ENCODE data around the gene NECAB3. TPM values are rescaled to one million over a fixed set of nuclear protein-coding genes. Genes with fewer than 3 reads are reported as not detected.

NECAB3 gene
- polyA plus RNA-seq, 3 donors = 11.4 to 15.0 (median 12.5) TPM

DNA sequence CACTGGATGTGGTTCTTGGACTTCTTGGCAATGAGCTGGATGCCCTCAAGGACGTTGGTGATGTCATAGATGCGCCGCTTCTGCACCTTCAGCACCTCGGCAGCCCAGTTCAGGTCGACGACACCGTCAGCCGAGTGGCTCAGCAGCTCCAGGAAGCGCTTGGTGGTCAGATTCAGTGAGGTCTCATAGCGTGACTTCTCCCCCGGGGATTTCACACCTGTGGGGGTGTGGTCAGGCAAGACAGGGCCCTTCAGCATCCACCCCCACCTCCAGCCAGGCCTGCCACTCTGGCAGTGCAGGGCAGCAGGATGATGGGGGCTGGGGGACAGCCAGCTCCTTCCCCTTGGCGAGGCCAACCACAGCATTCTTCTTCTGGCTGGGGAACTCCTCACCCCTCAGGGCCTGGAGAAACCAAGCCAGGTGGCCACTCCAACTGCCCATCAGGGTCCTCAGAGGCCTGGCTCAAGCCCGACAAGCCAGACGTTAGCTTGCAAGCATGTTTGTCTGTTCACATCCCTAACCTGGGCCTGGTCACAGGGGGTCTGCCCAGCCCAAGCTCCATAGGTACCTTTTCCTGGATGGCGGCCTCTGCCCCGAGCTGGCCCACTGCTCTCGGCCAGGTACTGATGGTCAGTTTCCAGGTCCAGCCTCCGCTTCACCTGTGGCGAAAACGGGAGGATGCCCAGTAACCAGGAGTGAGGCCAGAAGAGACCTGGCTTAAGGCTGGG is 5.7 kb upstream of the NECAB3 start:
- DNase-seq (ENCODE audit: low read depth in 3 of 3, low spot score in 2 of 3) = no peak

DNA sequence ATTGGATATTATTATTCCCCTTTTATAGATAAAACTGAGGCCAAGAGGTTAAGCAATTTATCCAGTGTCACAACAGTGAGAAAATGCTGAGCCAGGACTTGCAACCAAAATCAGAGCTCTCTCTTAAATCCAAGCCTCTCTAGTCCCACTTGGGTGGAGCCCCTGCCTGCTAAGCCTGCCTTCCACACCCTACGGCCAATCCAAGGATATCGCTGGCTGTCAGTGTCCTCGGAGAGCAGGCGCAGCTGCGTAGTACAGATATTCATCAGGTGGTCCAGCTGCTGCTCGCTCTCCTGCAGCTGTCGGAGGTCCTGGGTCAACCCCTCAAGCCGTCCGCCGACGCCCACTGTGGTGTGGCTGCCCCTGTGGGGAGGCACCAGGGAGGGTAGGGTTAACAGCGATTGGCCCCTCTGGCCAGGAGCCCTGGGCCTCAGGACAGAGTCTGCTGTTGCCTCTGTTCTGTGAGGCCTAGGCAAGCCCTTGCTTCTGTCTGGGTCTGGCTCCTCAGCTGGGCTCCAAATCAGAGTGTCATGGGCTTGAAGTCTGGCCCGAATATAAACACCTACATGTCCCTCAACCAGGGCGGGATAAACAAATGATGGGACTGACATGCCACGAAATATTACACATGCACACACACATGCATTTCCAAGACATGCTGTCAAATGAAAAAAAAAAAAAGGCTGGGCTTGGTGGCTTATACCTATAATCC is 3.9 kb upstream of the NECAB3 start:
- no peak for DNase-seq (ENCODE audit: low read depth in 3 of 3, low spot score in 2 of 3)

DNA sequence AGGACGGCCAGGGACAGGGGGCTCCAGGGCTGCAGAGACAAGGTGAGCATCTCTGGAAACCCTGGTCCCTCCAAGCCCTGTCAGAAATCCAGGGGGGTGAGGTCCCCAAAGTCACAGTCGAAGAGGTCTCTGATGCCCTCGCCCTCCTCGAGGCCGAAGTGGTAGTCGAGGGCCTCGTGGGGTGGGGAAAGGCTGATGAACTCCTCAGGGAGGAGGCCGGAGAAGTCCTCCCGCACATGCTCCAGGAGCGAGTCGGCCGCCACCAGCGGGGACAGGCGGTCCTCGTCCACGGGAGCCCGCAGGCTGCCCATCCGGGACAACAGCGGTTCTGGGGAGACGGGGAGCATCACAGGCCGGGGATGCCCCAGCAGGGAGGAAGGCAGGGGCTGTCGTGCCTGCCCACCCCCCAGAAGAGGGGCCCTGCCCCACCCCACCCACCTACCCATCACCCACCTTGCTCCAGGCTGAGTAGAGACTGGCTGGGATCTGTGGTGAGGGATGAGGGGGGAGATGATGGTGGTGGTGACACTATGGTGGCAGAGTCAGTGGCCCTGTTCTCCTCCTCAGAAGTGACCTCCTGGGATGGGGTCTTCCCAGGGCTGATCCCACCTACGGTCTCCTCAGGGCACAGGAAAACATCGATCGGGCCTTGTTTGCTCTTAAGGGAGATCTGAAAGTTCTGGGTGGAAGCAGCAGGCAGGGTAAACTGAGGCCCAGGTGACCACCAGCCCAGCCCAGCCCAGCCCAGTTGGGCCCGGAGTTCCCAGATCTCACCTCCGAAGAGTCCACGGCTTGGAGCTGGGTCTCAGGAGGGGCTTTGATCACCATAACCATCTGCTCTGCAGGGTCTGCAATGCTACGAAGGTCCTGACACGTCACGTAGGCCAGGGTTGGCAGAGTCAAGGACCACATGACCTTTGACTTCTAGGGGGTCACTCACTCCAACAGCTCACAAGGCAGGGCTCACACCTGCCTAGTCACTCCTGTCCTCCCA is 2.7 kb upstream of the NECAB3 start:
- DNase-seq (ENCODE audit: low read depth in 3 of 3, low spot score in 2 of 3) = no peak

DNA sequence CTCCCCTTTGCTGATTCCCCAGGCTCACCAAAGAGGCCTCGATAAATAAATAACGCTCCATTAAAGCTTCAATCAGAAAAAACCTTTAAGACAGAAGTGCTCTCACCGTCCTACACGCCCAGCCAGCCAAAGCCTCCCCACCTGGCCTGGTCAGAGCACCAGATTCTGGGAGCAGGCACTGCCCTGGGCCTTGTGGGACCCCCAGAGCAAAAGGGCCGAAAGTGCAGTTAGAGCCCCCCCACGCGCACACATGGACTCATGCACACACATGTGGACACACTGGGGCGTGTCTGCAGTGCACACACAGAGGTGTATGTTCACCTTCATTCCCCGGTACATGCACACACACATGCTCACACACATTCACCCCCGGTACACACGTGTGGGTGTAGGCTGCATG is 1.9 kb upstream of the NECAB3 start:
- no peak for DNase-seq (ENCODE audit: low read depth in 3 of 3, low spot score in 2 of 3)

DNA sequence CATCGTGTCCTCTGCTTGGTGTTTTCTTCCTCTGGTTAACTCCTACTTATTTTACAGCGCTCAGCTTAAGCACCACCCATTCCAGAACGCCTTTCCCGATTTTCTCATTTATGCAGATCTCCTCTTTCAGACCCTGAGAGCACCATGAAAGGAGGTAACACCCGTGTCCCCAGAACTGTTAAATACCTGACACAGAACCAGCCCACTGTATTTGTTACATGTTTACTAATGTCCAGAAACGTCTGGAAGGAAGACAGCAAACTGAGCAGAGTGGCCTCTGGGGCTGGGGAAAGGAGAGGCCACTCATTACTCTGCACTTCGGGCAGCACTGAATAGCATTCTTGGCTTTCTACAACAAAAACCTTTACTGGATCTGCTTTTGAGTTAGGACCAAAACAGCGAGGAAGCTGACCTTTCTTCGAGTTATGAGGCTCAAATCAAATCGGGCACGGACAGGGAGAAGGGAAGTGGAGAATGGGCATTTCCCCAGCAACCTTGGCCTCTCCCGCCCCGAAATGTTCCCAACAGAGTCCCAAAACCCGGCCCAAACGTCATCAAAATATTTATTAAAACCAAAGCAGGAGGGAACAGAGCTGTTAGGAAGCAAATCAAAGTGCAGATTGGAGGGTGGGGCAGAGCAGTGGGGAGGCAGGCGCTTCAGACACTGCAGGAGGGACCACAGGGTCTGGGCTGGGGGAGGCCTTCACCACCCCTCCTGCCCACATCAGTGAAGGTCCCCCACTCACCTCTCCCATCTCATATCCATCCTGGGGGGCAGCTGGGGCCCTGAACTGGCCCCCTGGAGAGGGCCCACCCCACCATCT is 1.1 kb upstream of the NECAB3 start:
- no peak for DNase-seq (ENCODE audit: low read depth in 3 of 3, low spot score in 2 of 3)

DNA sequence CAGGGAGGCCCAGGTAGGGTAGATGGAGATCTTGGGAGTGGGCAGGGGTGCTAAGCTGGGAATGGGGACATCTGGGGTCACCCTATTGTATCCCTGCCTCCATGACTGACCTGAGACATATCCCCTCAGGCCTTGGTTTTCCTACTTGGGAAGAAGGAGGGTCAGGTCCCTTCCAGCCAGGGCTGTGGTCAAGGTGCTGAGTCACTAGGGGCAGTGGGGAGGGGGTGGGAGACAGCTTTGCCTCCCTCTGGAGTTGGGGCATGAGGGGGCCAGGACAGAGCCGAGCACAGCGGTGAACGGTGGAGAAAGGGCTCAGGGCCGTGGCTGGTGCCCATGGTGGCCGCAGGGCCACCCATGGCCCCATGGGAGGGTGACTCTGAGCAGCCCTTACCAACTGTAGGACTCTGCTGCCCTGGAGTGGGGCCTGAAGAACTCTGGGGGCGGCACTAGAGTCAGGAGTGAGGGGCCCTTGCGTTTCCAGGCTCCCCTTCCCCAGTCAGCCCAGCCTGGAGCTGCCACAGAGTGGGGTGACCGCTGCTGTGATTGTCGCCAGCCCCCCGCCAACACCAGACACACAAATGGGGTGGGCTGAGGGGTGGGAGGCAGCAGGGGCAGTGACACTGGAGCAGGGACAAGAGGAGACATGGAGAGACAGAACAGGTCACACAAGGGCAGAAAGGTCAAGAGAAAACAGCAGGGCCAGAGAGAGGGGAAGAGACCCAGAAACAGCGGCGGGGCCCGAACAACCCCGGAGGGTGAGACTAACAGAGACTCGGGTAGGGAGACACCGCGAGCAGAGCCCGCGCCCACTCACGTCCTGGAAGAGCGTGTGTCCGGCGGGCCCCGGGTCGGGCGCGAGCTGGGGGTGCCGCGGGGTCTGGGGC is 576 bp downstream of the NECAB3 start:
- DNase-seq (ENCODE audit: low read depth in 3 of 3, low spot score in 2 of 3) = no peak

DNA sequence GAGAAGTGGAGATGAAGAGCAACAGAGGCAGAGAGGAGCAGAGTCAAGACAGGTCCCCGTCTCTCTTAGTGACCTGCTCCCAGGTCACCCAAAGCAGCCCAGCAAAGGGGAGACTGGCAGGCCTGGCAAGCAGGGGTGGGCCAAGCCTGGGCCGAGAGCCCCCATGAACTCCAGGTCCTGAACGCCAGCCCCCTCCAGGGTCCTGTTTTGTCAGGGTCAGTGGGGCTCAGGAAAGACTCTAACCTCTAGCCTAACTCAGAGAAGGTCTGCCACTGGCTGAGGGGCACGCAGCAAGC is 1.2 kb downstream of the NECAB3 start:
- no peak for DNase-seq (ENCODE audit: low read depth in 3 of 3, low spot score in 2 of 3)

DNA sequence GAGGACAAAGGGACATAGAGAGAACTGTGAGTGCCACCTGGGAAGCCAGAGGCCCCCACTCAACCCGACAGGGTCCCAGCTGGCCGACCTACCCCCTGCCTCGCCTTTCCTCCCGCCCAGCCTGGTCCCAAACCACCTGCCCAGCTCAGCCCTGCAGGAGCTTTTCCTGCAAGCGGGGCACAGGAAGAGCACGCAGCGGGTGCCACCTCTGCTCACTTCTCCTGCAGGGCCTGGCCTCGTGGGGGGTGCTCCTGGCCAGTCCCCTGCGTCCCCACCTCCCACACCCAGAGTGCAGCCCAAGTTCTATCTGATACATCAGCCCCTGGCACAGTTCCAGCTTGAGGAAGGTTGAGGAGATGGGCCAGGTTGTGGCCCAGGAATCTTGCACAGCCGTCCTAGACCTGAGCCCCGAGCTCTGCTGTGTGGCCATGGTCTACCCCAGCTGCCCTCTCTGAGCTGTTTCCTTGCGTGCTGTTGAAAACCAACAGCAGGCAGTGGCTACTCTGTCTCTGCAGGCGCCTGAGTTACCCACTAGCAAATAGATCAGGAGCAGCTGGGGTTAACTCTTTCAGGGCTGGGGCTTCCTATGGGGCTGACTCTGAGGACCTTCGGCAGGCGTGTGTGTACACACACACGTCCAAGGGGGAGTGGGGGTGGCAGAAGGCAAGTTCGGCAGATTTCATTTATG is 1.7 kb downstream of the NECAB3 start:
- DNase-seq (ENCODE audit: low read depth in 3 of 3, low spot score in 2 of 3) = no peak

DNA sequence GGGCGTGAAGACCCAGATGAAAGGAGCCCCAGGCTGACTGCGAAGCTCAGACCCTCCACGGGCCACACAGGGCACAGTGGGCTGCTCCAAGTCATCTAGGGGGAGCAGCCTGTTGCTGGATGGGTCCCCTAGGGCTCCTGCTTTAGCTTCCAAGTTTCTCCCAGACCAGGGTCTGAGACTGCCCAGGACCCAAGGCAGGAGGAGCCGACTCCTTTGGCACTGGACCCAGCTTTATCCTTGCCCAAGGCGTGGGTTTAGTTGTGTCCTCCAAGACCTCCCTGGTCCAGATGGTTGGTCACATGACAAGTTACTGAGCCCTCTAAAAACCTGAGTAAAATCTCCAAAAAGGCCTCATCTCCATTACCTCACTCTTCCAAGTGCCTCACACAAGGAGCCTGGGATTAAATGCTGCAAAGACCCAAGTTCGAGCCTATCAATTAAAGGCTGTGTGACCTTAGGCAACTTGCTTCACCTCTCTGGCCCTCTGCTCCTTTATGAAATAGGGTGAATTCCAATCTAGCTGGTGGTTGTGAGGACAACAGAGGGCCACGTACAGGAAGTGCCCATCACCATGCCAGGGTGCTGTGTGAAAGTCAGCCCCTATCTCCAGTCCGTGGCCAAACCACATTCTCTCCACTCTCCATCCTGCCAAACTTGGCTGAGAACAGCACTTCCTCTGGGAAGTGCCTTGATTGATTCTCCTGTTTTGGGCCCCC is 2.5 kb downstream of the NECAB3 start:
- DNase-seq (ENCODE audit: low read depth in 3 of 3, low spot score in 2 of 3) = no peak

DNA sequence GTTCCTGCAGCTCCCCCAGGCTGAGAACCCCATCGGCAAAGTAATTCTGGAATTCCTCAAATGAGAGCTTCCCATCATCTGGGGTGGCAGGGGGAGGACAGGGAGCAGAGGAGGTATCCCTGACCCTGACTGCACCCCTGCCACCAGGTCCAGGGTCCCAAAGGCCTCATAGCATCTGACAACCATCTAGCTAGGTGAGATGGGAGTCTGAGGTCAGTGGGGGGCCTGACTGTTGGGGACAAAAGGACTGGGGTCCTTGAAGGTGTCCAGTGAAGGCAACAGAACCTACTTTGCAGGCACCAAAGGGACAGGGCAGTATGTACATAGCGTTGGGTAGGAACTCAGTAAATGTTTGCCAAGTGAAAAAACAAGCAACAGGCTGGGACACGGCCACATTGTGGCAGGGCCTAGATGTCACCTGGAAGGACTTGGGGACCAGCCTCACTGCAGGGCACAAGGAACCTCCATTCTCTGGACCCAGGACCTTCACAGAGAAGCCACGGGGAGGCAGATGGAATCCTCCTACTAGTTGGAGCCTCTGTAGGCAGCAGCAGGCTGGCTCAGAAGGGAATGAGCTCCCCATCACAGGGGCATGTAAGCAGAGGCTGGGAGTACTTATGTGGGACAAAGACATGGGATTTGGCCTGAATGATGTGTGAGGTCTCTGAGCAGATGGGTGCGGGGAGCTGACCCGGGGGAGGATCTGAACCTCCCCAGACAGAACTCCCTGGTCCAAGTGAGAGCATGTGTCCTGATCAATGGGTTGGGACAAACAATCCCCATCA is 3.3 kb downstream of the NECAB3 start:
- no peak for DNase-seq (ENCODE audit: low read depth in 3 of 3, low spot score in 2 of 3)

DNA sequence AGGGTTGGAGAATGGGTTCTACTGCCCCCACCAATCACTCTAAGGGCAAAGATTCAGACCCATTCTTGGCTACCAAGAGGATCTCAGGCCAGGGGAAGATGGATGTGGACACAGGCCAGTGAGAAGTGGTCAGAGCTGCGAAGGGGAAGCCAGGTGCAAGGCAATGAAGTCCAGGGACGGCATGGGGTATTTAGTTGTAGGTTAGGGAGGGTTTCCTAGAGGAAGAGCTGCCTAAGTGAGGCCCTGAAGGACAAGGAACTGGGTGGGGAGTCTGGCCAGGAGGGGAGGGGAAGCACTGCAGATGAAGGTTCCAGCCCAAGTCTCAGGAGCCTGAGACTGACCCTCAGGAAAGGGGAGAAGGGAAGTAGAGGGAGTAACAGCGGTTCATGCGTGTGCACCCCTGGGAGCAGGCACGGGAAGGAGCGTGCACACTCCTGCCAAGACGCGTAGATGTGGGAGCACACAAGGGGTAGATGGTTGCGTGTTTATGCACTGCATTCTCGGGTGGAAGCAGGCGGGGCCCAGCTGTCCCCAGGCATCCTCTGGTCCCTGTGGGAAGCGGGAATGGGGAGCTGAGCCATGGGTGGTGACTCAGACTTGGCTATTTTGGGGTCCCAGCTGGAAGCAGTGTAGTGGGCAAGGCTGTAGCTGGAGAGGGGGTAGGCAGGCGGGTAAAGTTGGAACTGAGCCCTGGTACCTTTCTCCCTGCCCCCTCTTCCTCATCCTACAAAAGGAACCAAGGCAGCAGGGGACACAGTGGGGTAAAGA is 4.2 kb downstream of the NECAB3 start:
- no peak for DNase-seq (ENCODE audit: low read depth in 3 of 3, low spot score in 2 of 3)

DNA sequence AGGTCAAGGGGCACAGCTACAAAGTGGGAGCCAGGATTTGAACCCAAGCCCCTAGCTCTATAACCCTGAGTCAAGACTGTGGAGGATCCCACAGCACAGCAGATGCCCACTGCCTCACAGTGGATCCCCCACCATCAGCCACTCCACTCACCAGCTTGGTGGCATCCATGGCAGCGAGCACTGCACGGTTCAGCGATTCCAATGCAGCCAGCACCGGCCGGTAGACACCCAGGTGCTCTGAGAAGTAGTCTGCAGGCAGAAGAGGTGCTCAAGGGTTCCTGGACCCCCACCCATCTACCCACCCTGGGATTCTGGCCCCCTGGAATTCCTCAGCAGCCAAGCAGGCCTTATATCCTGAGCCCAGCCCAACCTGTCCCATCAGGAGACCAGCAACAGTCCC is 5.0 kb downstream of the NECAB3 start:
- no peak for DNase-seq (ENCODE audit: low read depth in 3 of 3, low spot score in 2 of 3)

DNA sequence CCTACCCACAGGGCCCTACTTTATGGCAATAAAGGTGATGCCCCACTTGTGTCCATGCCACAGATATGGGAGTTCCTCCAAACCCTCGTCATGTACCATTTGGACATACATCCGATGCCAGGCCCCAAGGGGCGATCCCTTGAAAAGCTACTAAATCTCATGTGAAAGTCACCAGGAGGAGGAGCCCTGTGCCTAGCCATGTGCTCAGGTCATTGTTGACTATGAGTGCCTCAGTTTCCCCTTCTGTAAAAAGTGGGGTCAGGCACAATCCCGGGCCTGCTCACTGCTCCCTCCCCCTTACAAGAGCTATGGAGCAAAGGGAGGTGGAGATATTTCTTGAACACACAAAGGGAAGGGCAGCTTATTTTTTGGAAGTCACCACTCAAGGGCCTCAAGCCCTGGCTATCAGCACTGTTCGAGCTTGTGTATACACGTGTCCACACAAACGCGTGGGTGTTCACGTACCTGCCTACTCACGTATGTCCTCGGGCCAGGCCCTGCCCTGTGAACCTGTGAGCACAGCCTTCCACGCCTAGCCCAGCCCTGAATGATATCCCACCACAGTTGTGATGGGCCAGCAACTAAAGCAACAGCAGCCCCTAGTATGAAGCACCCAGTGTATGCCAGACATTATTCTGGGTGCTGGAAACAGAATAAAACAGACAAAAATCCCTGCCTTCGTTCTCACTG is 5.6 kb downstream of the NECAB3 start:
- DNase-seq (ENCODE audit: low read depth in 3 of 3, low spot score in 2 of 3) = no peak

DNA sequence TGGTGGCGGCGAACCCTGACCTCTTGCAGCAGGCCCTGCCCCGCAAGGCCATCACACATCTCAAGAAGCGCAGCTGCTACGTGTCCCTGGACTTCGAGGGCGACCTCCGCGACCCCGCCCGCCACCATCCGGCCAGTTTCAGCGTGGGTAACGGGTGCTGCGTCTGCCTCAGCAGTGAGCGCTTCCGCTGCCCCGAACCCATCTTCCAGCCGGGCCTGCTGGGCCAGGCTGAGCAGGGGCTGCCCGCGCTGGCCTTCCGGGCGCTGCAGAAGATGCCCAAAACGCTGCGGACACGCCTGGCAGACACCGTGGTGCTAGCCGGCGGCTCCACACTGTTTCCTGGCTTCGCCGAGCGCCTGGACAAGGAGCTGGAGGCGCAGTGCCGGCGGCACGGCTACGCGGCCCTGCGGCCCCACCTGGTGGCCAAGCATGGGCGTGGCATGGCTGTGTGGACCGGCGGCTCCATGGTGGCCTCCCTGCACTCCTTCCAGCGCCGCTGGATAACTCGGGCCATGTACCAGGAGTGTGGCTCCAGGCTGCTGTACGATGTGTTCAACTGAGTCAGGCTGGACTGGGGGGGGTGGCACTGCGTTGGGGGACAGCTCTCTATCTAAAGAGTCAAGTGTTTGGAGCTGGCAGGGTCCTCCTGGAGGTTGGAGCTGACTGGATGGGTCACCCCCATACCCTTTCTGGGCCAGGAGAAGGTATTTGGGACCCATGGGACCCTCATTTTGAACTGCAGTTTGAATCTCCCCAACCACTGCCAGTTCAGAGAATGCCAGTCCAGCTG is 6.4 kb downstream of the NECAB3 start:
- no peak for DNase-seq (ENCODE audit: low read depth in 3 of 3, low spot score in 2 of 3)

DNA sequence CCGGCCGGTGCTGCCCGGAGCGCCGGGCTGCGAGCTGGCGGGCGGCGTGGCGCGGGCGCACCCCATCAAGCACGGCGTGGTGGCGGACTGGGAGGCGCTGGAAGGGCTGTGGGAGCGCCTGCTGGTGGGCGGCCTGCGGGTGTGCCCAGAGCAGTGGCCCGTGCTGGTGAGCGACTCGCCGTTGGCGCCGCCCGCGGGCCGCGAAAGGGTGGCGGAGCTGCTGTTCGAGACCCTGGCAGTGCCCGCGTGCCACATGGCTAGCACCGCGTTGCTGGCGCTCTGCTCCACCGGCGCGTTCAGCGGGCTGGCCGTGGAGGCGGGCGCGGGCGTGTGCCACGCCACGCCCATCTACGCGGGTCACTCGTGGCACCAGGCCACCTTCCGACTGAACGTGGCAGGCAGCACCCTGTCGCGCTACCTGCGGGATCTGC is 7.0 kb downstream of the NECAB3 start:
- DNase-seq (ENCODE audit: low read depth in 3 of 3, low spot score in 2 of 3) = no peak
